Upper lobe of left lung (tissue), 4 donors: Measurements from ENCODE around the gene SDK1.
"Not testable (repeated sequence)": the region's sequence is repeated elsewhere in the genome, so short reads cannot be mapped to it uniquely, and the experiment has no call there.

Source experiments
- EP300 ChIP-seq, 4 donors: sonication (generic); formaldehyde crosslinking; IDR thresholded peaks; one replicate each; pipeline ENCODE4 v1.5.1; 2017; ENCODE audit warnings: antibody characterized with exemption in 4 of 4, control low read depth in 2 of 4
- POLR2A ChIP-seq, 4 donors: fragments of 450-650 bp; IDR thresholded peaks; one replicate each; pipeline ENCODE4 v1.5.1; 2016 to 2017; ENCODE audit warnings: antibody characterized with exemption in 4 of 4, mild to moderate bottlenecking in 2 of 4
- POLR2AphosphoS5 ChIP-seq, 2 donors: sonication (generic); formaldehyde crosslinking; IDR thresholded peaks; one replicate each; pipeline ENCODE4 v1.5.1; 2017; ENCODE audit warnings: antibody characterized with exemption in 2 of 2
- TF ChIP-seq, protein P1 (sequence below), 6 experiments: fragments of 450-650 bp in 4 of 6; fragments of 200-600 bp in 2 of 6; sonication (generic) in 2 of 6; IDR thresholded peaks; one replicate each; pipeline ENCODE4 v1.5.1; 2016 to 2019; ENCODE audit warnings: antibody characterized with exemption in 6 of 6

DNA sequence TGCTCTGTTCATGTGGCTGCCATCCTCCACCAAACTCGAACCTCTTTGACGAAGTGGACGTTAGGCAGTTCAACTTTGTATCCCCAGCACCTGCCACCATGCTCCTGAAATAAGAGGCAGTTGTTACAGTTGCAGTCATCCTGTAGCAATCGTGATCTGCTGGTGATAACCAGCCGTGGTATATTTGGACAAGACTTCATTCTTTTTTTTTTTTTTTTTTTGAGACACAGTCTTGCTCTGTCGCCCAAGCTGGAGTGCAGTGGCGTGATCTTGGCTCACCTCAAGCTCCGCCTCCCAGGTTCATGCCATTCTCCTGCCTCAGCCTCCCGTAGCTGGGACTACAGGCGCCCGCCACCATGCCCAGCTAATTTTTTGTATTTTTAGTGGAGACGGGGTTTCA lies 640.7 kb downstream of the SDK1 start:
- TF ChIP-seq, protein P1, sequence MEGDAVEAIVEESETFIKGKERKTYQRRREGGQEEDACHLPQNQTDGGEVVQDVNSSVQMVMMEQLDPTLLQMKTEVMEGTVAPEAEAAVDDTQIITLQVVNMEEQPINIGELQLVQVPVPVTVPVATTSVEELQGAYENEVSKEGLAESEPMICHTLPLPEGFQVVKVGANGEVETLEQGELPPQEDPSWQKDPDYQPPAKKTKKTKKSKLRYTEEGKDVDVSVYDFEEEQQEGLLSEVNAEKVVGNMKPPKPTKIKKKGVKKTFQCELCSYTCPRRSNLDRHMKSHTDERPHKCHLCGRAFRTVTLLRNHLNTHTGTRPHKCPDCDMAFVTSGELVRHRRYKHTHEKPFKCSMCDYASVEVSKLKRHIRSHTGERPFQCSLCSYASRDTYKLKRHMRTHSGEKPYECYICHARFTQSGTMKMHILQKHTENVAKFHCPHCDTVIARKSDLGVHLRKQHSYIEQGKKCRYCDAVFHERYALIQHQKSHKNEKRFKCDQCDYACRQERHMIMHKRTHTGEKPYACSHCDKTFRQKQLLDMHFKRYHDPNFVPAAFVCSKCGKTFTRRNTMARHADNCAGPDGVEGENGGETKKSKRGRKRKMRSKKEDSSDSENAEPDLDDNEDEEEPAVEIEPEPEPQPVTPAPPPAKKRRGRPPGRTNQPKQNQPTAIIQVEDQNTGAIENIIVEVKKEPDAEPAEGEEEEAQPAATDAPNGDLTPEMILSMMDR (IDR thresholded peaks at IDR 0.05): not testable (repeated sequence)
- TF ChIP-seq POLR2A, EP300, POLR2AphosphoS5 (IDR thresholded peaks at IDR 0.05): not testable (repeated sequence)
